ENCODE results near the gene FHIT. TPM values are rescaled to one million over a fixed set of nuclear protein-coding genes. Genes with fewer than 3 reads are reported as not detected.

FHIT gene
- polyA plus RNA-seq, 1 donor: 35.8 TPM

DNA sequence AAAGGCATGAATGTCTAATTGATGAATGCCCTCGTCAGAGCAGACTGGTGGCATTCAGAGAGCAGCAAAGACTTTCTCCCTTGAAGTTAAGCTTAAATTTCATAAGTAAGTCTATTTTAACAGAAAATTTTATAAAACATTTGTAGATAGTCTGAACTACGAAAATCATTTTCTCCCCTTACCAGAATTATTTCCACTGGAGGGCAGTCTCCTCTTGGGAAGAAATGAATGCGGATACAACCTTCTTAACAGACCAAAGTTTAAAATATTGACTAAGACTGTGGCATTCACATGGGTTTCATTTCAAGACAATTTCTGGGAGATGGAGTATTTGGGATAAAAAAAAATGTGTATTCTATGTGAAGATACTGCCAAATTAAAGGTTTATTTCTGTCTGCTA is 669.0 kb downstream of the FHIT start:
- WGBS (ENCODE audit: insufficient coverage, low lambda C conversion rate): 80% methylated on average over 1 of the region's 3 CpGs
- Histone ChIP-seq H3K4me3 (ENCODE audit: low read length) (no peak overlapping the region), H3K4me1 (ENCODE audit: control insufficient read depth, insufficient read depth, low read length) (no peaks in the 10 kb centered on the region), H3K9me3 (ENCODE audit: control insufficient read depth, low read depth, low read length) (no peaks in the 10 kb centered on the region), H3K27ac (ENCODE audit: low read length) (no peak overlapping the region), H3K27me3 (ENCODE audit: control insufficient read depth, insufficient read depth, low read length) (no peaks in the 10 kb centered on the region), H3K36me3 (ENCODE audit: control insufficient read depth, insufficient read depth, low read length) (no peaks in the 10 kb centered on the region)
- DNase-seq: no peak

DNA sequence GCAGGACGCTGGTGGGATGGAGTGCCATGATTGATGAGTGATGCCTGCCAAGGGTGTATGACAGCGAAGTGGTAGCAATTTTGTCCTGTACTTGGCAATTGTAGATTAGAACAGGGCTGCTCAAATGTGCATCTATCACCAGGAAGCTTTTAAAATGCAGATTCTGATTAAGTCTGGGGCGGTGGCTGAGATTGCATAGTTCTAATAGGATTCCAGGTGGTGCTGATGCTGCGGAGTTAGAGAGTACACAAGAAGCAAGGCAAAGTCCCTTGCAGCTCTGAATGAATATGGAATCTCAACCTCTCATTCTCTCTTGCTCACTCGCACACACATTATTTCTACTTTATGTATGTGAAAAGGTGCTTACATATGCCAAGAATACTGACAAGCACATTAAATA is 670.4 kb downstream of the FHIT start:
- Histone ChIP-seq H3K27me3 (ENCODE audit: control insufficient read depth, insufficient read depth, low read length) (no peaks in the 10 kb centered on the region), H3K27ac (ENCODE audit: low read length) (no peak overlapping the region), H3K9me3 (ENCODE audit: control insufficient read depth, low read depth, low read length) (no peaks in the 10 kb centered on the region), H3K4me1 (ENCODE audit: control insufficient read depth, insufficient read depth, low read length) (no peaks in the 10 kb centered on the region), H3K36me3 (ENCODE audit: control insufficient read depth, insufficient read depth, low read length) (no peaks in the 10 kb centered on the region), H3K4me3 (ENCODE audit: low read length) (no peak overlapping the region)
- DNase-seq: no peak
- WGBS (ENCODE audit: insufficient coverage, low lambda C conversion rate): no CpG with 5 or more reads among the region's 5 CpGs

DNA sequence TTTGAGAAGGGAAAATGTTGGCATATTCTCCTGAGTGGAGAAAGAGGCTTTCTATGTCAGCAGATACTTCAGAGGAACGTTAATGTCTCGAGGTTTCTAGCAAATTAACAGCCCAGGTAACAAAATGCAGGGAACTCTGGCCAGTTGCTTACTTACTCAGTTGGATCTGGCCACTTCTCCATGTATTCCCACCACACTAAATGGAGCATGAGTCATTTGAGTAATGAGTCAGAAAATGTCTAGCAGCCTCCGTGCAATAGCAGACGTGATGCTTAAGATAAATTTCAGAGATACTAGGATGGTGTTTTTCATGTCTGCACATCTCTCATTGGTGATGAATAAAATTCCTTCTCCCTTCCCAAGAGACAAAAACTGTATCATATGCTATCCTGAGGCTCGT is 671.5 kb downstream of the FHIT start:
- Histone ChIP-seq H3K27me3 (ENCODE audit: control insufficient read depth, insufficient read depth, low read length) (no peaks in the 10 kb centered on the region), H3K27ac (ENCODE audit: low read length) (no peak overlapping the region), H3K4me1 (ENCODE audit: control insufficient read depth, insufficient read depth, low read length) (no peaks in the 10 kb centered on the region), H3K9me3 (ENCODE audit: control insufficient read depth, low read depth, low read length) (no peaks in the 10 kb centered on the region), H3K4me3 (ENCODE audit: low read length) (no peak overlapping the region), H3K36me3 (ENCODE audit: control insufficient read depth, insufficient read depth, low read length) (no peaks in the 10 kb centered on the region)
- DNase-seq: peak in 1 of 2 donors; percentile 7
- 100% methylated on average over 1 of the region's 5 CpGs for WGBS (ENCODE audit: insufficient coverage, low lambda C conversion rate)

DNA sequence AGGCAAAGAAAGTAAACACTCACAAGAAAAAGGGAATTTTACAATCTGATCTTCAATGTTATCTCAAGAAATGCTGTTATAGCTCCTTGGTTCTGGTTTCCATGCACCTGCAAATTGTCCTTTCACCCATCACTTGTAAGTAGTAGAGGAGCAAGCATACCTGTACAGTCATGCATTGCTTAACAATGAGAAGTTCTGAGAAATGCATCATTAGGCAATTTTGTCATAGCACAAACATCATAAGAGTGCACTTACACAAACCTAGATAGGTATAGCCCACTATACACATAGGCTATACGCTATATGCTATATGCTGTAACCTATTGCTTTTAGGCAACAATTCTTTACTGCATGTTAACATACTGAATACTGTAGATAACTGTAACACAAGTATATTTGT is 672.3 kb downstream of the FHIT start:
- H3K36me3 ChIP-seq (ENCODE audit: control insufficient read depth, insufficient read depth, low read length): no peaks in the 10 kb centered on the region
- no CpG with 5 or more reads among the region's 1 CpG for WGBS (ENCODE audit: insufficient coverage, low lambda C conversion rate)

DNA sequence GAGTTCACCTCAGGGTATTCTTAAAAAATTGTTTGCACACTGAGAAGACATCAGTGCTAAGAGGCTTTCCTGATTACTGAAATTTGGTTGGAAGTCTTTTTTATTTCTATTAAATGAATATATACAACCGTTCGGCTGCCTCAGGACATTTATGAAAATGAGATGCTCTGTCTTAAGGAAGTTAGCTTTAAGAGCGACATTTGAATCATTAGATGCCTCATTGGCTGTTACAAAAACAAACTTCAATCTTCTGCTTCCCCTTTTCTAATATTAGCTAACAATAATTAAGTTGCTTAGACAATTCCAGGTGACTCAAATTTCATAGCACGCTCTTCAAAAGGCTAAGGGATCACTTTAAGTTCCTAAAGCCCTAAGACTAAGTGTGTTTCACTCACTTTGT is 673.7 kb downstream of the FHIT start:
- no peaks in the 10 kb centered on the region for H3K4me1 ChIP-seq (ENCODE audit: control insufficient read depth, insufficient read depth, low read length)
- no peaks in the 10 kb centered on the region for H3K27me3 ChIP-seq (ENCODE audit: control insufficient read depth, insufficient read depth, low read length)
- H3K9me3 ChIP-seq (ENCODE audit: control insufficient read depth, low read depth, low read length): no peaks in the 10 kb centered on the region
- DNase-seq: no peak
- H3K4me3 ChIP-seq (ENCODE audit: low read length): no peak overlapping the region
- H3K27ac ChIP-seq (ENCODE audit: low read length): no peak overlapping the region
- no peaks in the 10 kb centered on the region for H3K36me3 ChIP-seq (ENCODE audit: control insufficient read depth, insufficient read depth, low read length)
- WGBS (ENCODE audit: insufficient coverage, low lambda C conversion rate): 94% methylated on average over 3 of the region's 4 CpGs

More for the DNA sequence above, 672.3 kb downstream of the FHIT start:
- DNase-seq: no peak
- H3K27me3 ChIP-seq (ENCODE audit: control insufficient read depth, insufficient read depth, low read length): no peaks in the 10 kb centered on the region
- H3K4me3 ChIP-seq (ENCODE audit: low read length): no peak overlapping the region
- H3K9me3 ChIP-seq (ENCODE audit: control insufficient read depth, low read depth, low read length): no peaks in the 10 kb centered on the region
- no peak overlapping the region for H3K27ac ChIP-seq (ENCODE audit: low read length)
- H3K4me1 ChIP-seq (ENCODE audit: control insufficient read depth, insufficient read depth, low read length): no peaks in the 10 kb centered on the region

DNA sequence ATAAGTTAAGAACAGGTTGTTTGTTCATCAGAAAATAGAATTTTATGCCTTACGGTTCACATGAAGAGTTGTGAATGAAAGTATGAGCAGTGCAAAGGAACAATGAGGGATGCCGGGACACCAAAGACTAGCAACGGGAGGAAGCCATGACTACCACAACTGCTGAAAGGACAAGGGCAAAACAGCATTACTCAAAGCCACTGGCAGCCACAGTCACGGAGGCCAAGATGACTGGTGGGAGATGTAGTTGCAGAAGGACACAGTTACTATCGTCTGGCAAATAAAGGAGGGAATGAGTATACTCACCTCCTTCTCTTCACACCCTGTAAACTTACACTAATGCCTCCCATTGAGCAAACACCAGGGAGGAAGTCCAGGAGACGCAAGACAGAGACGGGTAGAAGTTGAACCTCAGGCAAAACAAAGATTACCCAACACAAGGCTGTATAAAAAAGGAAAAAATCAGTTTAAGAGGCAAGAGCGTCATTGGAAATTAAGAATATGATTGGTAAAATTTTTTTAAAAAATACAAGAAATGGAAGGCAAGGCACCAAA is 675.5 kb downstream of the FHIT start:
- WGBS (ENCODE audit: insufficient coverage, low lambda C conversion rate): 97% methylated on average over 6 of the region's 8 CpGs
- H3K9me3 ChIP-seq (ENCODE audit: control insufficient read depth, low read depth, low read length): no peaks in the 10 kb centered on the region
- H3K4me3 ChIP-seq (ENCODE audit: low read length): no peak overlapping the region
- H3K27ac ChIP-seq (ENCODE audit: low read length): no peak overlapping the region
- no peaks in the 10 kb centered on the region for H3K4me1 ChIP-seq (ENCODE audit: control insufficient read depth, insufficient read depth, low read length)
- no peaks in the 10 kb centered on the region for H3K27me3 ChIP-seq (ENCODE audit: control insufficient read depth, insufficient read depth, low read length)
- H3K36me3 ChIP-seq (ENCODE audit: control insufficient read depth, insufficient read depth, low read length): no peaks in the 10 kb centered on the region
- DNase-seq: no peak

DNA sequence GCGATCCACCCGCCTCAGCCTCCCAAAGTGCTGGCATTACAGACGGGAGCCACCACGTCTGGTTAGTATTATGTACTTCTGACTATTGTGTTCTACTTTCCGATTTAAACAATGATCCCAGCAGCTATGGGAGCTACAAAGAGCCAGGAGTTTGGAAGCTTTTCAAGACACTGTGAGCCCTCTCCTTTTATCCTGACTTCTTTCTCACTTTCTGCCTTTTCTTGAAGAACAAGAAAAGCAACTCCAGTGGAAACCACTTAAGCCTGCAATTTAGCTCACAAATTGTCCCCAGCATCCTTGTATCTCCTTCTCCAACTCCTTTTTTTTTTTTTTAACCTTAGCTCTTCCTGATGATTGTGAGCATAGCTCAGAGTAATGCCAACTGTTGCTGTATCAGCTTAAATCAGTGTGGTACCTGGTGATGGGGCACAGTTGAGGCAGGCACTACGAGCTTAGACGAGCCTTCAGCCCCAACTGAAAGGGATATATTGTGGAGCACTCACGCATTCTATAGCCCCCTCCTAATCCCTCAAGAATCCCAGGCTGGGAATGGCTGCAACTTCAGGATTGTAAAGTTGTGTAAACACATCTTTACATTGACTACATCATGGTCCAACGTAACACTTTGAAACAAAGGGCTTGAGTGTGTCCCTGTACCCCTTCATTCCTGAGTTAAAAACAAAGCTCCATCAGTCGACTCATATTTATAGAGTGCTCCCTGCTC is 677.0 kb downstream of the FHIT start:
- Histone ChIP-seq H3K27ac (ENCODE audit: low read length) (no peak overlapping the region), H3K36me3 (ENCODE audit: control insufficient read depth, insufficient read depth, low read length) (no peaks in the 10 kb centered on the region), H3K27me3 (ENCODE audit: control insufficient read depth, insufficient read depth, low read length) (no peaks in the 10 kb centered on the region), H3K4me3 (ENCODE audit: low read length) (no peak overlapping the region), H3K4me1 (ENCODE audit: control insufficient read depth, insufficient read depth, low read length) (no peaks in the 10 kb centered on the region), H3K9me3 (ENCODE audit: control insufficient read depth, low read depth, low read length) (no peaks in the 10 kb centered on the region)
- 83% methylated on average over 1 of the region's 10 CpGs for WGBS (ENCODE audit: insufficient coverage, low lambda C conversion rate)
- no peak for DNase-seq

DNA sequence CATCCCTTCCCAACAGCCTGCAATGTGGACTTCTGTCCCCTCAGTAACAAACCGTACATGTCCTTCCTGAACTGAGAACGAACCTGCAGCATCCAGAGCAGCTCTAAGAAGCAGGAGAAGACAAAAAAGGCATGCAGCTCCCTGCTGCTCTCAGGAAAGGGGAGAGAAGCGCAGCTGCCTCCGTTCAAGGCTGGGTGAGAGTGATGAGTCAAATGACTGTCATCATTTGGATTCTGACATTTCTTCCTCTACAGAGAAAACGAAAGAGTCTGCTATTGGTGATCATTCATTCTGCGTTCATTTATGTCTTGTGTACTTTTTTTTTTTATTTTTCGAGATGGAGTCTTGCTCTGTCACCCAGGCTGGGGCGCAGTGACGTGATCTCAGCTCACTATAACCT is 677.8 kb downstream of the FHIT start:
- H3K27me3 ChIP-seq (ENCODE audit: control insufficient read depth, insufficient read depth, low read length): no peaks in the 10 kb centered on the region
- no peaks in the 10 kb centered on the region for H3K36me3 ChIP-seq (ENCODE audit: control insufficient read depth, insufficient read depth, low read length)
- no peaks in the 10 kb centered on the region for H3K9me3 ChIP-seq (ENCODE audit: control insufficient read depth, low read depth, low read length)
- no peaks in the 10 kb centered on the region for H3K4me1 ChIP-seq (ENCODE audit: control insufficient read depth, insufficient read depth, low read length)
- peak in 1 of 2 donors; percentile 14 for DNase-seq
- WGBS (ENCODE audit: insufficient coverage, low lambda C conversion rate): 100% methylated on average over 4 of the region's 9 CpGs
- H3K27ac ChIP-seq (ENCODE audit: low read length): no peak overlapping the region
- H3K4me3 ChIP-seq (ENCODE audit: low read length): no peak overlapping the region

DNA sequence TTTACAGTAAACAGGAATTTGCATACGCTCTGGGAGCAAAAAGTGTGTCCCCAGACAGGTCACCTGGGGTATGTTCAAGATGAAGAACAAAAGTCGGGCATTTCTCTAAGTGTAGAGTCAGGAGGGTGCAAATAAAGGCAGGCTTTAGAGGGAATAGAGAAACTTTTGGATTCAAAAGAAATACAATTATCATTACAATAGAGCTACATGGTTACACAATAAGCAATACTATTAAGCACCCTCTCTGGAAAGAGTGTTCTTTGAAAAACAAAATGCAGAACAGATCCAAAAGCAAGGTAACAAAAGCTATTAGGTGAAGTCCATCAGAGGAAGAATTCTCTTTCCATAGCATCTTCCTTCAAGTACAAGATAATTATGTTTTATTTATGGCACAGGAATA is 679.7 kb downstream of the FHIT start:
- no peak overlapping the region for H3K27ac ChIP-seq (ENCODE audit: low read length)
- H3K9me3 ChIP-seq (ENCODE audit: control insufficient read depth, low read depth, low read length): no peaks in the 10 kb centered on the region
- no peak for DNase-seq
- no peaks in the 10 kb centered on the region for H3K4me1 ChIP-seq (ENCODE audit: control insufficient read depth, insufficient read depth, low read length)
- H3K4me3 ChIP-seq (ENCODE audit: low read length): no peak overlapping the region
- no peaks in the 10 kb centered on the region for H3K27me3 ChIP-seq (ENCODE audit: control insufficient read depth, insufficient read depth, low read length)
- no CpG with 5 or more reads among the region's 2 CpGs for WGBS (ENCODE audit: insufficient coverage, low lambda C conversion rate)
- H3K36me3 ChIP-seq (ENCODE audit: control insufficient read depth, insufficient read depth, low read length): no peaks in the 10 kb centered on the region

DNA sequence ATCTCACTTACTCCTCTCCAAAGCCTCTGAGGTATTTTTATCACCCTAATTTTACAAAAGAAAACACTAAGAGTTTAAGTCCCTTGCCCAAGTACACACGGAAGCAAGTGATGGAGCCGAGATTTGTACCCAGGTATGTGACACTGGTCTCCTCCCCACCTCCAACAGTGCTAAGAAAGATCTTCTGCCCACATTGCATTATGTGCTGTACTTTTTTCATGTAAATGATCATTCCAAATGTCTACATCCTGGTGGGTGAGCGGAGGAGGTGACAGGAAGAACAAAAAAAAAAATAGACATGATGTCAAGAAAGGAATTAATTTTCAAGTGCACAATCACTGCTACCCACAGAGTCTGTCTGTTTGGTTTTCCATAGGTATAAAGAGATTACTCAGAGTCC is 694.1 kb downstream of the FHIT start:
- H3K4me3 ChIP-seq (ENCODE audit: low read length): no peak overlapping the region
- no peak overlapping the region for H3K27ac ChIP-seq (ENCODE audit: low read length)
- no peak for DNase-seq
- H3K27me3 ChIP-seq (ENCODE audit: control insufficient read depth, insufficient read depth, low read length): no peaks in the 10 kb centered on the region
- H3K9me3 ChIP-seq (ENCODE audit: control insufficient read depth, low read depth, low read length): no peaks in the 10 kb centered on the region
- no peaks in the 10 kb centered on the region for H3K36me3 ChIP-seq (ENCODE audit: control insufficient read depth, insufficient read depth, low read length)
- no CpG with 5 or more reads among the region's 3 CpGs for WGBS (ENCODE audit: insufficient coverage, low lambda C conversion rate)
- H3K4me1 ChIP-seq (ENCODE audit: control insufficient read depth, insufficient read depth, low read length): no peaks in the 10 kb centered on the region

Data from large intestine (tissue), 3 donors.